Epithelial cell of proximal tubule (primary cell): ENCODE data around the gene CNTN5. TPM values are rescaled to one million over a fixed set of nuclear protein-coding genes. Genes with fewer than 3 reads are reported as not detected.
A peak's percentile ranks its signal among the peaks of the same experiment; 100 is the strongest.

Source experiments
- DNase-seq: peaks from one replicate; pipeline ENCODE4 v3.0.0-alpha.2; 2011; ENCODE audit warnings: low read depth
- H3K4me3 ChIP-seq: 2 replicates; pipeline ENCODE4 v1.5.1; 2011; ENCODE audit warnings: low read depth, mild to moderate bottlenecking, low read length
- total RNA-seq: library from RNA; depleted of rRNA; stranded (reverse); fragments of >200 nt; gene quantifications from 2 replicates; pipeline ENCODE4 v1.2.3, GENCODE V29; 2015
- TF ChIP-seq, protein P1 (sequence below): conservative IDR thresholded peaks from 2 replicates; pipeline ENCODE4 v1.5.1; 2012; ENCODE audit warnings: low read depth, mild to moderate bottlenecking, low read length

CNTN5 gene
- total RNA-seq, 1 donor from 2014 or later = not detected

DNA sequence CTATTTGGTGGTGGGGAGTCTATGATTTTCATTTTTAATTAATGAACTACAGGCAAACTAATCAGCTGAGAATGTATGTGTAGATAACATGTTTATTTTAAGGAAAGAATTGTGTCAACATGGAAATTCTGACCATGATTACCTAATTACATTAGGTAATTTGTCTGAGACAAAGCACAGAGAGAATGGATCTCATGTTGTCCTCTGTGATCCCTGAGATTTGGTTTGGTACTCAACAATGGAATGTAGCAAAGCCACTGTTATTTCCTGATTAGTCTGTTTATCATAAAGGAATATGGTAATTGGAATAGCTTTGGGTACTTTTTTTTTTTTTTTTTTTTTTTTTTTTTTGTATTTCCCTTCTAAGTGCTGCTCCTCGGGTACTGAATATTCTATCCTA lies 947.6 kb downstream of the CNTN5 start:
- no peak for DNase-seq
- TF ChIP-seq, protein P1, sequence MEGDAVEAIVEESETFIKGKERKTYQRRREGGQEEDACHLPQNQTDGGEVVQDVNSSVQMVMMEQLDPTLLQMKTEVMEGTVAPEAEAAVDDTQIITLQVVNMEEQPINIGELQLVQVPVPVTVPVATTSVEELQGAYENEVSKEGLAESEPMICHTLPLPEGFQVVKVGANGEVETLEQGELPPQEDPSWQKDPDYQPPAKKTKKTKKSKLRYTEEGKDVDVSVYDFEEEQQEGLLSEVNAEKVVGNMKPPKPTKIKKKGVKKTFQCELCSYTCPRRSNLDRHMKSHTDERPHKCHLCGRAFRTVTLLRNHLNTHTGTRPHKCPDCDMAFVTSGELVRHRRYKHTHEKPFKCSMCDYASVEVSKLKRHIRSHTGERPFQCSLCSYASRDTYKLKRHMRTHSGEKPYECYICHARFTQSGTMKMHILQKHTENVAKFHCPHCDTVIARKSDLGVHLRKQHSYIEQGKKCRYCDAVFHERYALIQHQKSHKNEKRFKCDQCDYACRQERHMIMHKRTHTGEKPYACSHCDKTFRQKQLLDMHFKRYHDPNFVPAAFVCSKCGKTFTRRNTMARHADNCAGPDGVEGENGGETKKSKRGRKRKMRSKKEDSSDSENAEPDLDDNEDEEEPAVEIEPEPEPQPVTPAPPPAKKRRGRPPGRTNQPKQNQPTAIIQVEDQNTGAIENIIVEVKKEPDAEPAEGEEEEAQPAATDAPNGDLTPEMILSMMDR = no peak
- H3K4me3 ChIP-seq = no peak overlapping the region

DNA sequence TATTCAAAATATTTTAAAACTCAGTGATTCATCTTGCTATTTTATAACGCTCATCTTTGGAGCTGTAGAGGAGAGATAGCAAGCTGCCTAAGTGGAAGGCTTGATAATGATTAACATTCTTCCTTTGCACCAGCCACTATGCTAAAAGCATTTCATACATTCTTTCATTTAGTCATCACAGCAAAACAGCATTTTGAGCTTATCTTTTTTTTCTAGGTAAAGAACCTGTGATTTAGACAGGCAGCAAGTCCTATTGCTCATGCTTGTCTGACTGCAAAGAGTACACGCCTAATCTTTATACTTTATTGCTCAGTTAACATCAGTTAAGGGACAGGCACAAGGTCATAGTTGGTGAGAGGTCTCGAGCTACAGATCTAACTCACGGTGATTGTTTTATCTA lies 953.2 kb downstream of the CNTN5 start:
- peak; percentile 40 for DNase-seq

DNA sequence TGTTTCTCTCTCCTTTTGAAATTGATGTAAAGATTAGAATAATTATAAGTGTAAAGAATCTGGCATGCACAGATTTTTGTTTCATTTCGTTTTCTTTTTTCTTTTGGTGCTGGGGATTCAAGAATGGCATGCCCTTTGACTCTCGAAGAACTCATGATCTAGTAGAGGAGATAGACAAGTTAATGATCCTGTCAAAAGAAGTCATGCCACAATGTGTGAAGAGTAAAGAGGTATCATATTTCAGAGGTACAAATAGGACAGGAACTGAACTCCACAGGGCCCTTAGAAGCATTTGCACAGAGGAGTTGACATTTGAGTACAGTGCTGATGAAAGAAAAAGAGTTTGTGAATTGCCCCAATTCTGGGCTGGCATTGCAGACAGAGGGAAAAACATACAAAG lies 958.3 kb downstream of the CNTN5 start:
- no peak for DNase-seq
- no peak overlapping the region for H3K4me3 ChIP-seq
- TF ChIP-seq, protein P1 = no peak

More for the DNA sequence above, 953.2 kb downstream of the CNTN5 start:
- TF ChIP-seq, protein P1 = no peak
- no peak overlapping the region for H3K4me3 ChIP-seq

DNA sequence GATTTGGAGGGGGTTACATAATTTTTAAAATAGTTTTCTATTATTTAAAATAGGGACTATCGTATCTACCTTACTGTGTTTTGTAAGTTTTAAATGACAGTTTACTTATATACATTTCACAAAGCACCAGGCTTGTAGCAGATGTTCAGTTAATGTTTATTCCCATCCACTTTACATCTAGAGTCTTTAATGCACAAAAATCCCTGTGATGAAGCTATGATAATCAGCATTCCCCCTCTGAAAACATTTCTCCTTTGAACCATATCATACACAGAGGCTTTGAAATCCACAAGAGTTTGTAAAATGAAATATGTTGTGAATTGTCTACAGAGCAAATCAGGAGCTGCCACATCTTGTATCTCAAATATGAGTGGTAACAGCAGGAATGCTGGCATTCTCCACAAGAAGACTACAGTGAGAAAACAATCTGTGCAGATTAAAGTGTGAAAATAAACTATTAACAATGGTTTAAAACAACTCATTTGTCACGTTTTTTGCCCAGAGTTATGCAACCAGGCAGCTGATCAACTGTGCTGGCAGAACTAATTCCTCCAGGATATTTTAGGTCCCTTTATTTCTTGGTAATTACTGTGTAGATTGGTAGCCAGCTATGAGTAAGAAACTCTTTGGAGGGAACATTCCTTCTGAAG lies 967.2 kb downstream of the CNTN5 start:
- peak; percentile 42 for DNase-seq
- TF ChIP-seq, protein P1 = no peak
- no peak overlapping the region for H3K4me3 ChIP-seq

DNA sequence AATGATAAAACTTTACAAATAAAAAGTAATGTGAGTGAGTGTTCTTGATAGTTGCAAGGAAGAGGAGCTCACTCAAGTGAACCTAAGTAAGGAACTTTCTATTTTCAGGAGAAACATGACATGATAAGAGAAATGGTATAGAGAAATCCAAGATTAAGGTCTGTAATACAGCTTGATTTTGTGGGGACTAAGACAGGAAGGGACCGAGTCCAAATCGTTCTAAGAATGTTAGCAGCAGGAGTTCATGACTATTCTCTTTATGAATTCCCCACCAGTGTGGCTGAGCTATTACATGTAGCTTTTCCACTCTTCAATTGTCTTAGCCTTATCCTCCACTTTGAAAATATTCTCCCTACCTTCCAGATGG lies 967.7 kb downstream of the CNTN5 start:
- no peak for DNase-seq
- TF ChIP-seq, protein P1 = no peak
- H3K4me3 ChIP-seq = no peak overlapping the region

DNA sequence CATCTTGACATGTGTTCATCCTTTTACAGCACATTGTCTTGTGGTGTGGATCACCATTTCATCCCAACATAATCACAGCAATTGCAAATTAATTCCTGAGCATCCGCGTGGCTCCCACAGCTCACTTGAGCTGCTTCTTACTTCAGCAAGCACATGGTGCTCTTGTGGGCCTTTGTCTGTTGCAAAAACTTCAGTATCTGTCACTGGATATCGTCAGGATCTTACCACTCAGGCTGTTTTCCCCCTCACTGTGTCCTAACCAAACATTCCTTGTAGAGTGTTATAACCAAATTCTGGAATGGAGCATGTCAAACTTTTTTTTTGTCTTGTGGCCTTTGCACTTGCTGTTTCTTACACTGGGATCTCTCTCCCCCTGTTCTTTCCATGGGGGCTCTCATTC lies 983.2 kb downstream of the CNTN5 start:
- DNase-seq = no peak
- TF ChIP-seq, protein P1 = no peak
- H3K4me3 ChIP-seq = no peak overlapping the region

DNA sequence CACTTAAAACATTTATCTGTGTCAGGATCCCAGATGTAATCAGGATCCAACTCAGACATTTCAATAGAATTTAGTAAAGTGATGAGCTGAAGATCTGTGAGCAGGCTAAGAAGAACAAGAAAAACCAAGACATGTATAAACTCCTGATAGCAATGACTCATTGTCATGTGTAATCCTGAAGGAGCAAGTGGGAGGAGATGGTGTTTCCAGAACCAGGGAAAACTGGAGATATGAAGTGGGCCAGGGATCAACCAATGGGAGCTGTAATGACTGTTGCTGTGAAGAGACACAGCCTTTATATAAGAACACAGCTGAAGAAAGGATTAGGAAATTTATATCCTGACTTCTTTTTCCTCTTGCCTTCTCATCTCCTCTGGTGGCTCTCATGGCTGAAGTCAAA lies 983.8 kb downstream of the CNTN5 start:
- no peak overlapping the region for H3K4me3 ChIP-seq
- peak; percentile 22 for DNase-seq
- TF ChIP-seq, protein P1 = no peak
